Adipose tissue (tissue), 3 donors: ENCODE data around the gene NCDN. TPM values are rescaled to one million over a fixed set of nuclear protein-coding genes. Genes with fewer than 3 reads are reported as not detected.
A peak's percentile ranks its signal among the peaks of the same experiment; 100 is the strongest.

ENCODE experiments used
- H3K27ac ChIP-seq: one replicate; pipeline ENCODE4 v1.5.1; 2013; ENCODE audit warnings: low read depth, low read length
- WGBS, 3 donors: extraction: QIAGEN DNeasy Blood & Tissue Kit; methylation state at CpG; one replicate each; pipeline ENCODE4 v1.1.7; 2013; 5-methylcytosine and 5-hydroxymethylcytosine counted together
- polyA plus RNA-seq, 3 donors: library from polyadenylated mRNA; stranded (reverse); fragments of 200-250 nt; gene quantifications; one replicate each; pipeline ENCODE4 v1.2.3, GENCODE V29; 2013
- donor health status: healthy with polysubstance abuse.
- donor health status: Bipolar disorder and iron deficiency.
- donor health status: healthy.

The NCDN gene, protein sequence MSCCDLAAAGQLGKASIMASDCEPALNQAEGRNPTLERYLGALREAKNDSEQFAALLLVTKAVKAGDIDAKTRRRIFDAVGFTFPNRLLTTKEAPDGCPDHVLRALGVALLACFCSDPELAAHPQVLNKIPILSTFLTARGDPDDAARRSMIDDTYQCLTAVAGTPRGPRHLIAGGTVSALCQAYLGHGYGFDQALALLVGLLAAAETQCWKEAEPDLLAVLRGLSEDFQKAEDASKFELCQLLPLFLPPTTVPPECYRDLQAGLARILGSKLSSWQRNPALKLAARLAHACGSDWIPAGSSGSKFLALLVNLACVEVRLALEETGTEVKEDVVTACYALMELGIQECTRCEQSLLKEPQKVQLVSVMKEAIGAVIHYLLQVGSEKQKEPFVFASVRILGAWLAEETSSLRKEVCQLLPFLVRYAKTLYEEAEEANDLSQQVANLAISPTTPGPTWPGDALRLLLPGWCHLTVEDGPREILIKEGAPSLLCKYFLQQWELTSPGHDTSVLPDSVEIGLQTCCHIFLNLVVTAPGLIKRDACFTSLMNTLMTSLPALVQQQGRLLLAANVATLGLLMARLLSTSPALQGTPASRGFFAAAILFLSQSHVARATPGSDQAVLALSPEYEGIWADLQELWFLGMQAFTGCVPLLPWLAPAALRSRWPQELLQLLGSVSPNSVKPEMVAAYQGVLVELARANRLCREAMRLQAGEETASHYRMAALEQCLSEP
- polyA plus RNA-seq: 10 to 100 TPM in 2 of 3 donors, 1 to 10 TPM in 1; 5.3 to 11.6 (median 11.2) TPM

DNA sequence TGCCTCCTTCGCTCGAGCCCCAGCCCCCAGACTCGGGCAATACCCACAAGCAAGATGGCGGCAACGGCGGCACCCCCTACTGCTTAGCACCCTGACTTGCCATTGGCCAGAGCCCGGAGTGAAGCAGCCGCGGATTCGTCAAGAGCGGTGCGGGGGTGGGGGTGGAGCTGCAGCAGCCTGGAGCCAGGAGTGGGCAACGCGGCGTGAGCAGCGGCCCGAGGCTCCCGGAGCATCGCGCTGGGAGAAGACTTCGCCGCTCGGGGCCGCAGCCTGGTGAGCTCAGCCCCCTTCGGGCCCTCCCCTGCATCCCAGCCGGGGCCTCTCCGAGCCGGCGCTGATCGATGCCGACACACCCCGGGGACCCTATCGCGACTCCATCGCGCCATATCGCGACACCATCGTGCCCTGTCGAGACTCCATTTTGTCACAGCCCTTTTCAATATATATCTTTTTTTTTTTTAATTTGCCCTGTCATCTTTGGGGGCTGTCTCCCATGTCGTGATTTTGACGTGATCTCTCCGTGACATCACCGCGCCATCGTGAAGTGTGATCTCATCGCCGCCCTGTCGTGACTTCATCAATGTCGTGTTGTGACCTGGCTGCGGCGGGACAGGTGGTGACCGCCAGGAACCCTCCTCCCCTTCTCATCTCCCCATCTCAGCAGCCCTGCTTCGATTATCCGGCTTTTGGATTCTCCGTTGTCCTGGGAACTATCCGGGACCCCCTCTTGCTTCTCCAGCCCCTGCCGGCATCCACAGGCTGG, at the start of gene NCDN:
Gene NCDN, plus strand, starts transcription at position 189 of the 763 bp plus-strand sequence. Its CDS starts 392 bp downstream, at position 581.
- peak within 1 kb of the TSS; percentile 53 for H3K27ac ChIP-seq
- 0 to 1% (median 1%) methylated on average over 58 of the region's 58 CpGs for WGBS, 3 donors

DNA sequence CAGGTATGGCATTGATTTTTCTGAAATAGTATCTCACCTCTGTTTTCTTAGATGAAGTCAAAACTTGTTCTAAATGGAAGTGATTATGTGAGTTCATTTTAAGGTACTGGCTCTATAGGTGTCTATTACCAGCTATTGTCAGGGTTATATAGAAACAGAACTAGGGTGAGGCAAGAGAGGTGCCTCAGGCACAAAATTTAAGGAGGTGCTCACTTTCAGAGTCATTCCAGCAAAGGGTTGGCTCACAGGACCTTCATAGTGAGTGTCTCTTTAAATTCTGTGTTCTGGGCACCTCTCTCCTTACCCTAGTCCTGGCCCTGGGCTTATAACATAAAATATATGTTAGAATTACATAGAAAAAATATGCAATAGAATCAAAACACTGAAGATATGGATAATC, 49.7 kb upstream of the NCDN start:
- peak overlapping the region; percentile 26 for H3K27ac ChIP-seq

DNA sequence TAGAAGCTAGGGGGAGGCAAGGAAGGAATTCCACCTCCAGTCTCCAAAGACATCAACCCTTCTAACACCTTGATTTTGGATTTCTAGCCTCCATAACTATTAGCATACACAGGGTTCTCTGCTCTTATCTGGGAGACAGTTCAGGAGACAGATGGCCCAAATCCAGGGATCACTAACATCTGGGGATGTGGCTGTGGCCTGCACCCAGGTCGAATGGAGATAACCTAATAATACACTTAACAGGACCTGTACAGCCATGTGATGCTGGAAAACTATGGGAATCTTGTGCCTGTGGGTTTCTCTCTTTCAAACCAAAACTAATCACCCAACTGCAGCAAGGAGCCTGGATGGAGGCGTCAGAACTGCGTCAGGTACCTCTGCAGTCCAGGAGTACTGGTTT, 48.0 kb upstream of the NCDN start:
- no peak overlapping the region for H3K27ac ChIP-seq
- 86 to 92% (median 86%) methylated on average over 3 of the region's 3 CpGs for WGBS, 3 donors

DNA sequence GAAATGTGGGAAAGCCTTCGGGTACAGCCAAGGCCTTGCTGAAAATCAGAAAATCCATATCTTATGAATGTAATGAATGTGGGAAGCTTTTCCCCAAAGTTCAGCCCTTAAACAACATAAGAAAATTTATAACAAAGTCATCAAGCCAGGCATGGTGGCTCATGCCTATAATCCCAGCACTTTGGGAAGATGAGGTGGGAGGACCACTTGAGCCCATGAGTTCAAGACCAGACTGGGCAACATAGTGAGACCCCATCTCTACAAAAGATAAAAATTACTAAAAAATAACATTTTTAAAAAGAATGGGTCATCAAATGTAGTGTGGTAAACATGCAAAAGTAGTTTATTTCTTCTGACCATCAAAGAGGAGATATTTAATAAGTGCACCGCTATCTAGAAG, 46.3 kb upstream of the NCDN start:
- WGBS, 3 donors: 97% methylated on average over 2 of the region's 2 CpGs
- H3K27ac ChIP-seq: no peak overlapping the region

DNA sequence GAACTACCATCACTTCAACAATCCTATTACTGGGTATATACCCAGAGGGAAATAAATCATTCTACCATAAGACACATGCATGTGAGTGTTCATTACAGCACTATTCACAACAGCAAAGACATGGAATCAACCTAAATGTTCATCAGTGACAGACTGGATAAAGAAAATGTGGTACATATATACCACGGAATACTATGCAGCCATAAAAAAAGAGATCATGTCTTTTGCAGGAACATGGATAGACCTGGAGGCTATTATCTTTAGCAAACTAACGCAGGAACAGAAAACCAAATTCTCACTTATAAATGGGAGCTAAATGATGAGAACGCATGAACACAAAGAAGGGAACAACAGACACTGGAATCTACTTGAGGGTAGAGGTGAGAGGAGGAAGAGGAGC, 39.4 kb upstream of the NCDN start:
- WGBS, 3 donors: 96 to 99% (median 98%) methylated on average over 3 of the region's 3 CpGs
- no peak overlapping the region for H3K27ac ChIP-seq

DNA sequence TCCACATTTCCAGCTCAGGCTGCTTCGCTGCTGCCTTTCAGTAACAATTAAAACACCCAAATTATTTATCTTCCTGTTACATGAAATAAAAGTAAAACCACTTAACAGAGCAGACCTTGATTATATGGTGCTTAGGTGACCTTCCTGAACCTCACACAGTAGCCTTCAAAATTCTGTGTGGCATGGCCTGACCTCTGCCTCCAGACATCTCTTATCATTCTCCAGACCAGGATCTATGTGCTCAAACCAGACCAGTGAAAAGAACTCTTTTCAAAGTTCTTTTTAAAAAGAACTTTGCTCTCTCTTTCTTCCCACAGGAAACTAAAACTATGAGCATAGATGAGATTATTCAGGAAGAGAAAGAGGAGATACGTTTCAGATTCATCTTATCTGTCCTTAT, 38.2 kb upstream of the NCDN start:
- WGBS, 3 donors: 72 to 79% (median 72%) methylated on average over 2 of the region's 2 CpGs
- no peak overlapping the region for H3K27ac ChIP-seq

DNA sequence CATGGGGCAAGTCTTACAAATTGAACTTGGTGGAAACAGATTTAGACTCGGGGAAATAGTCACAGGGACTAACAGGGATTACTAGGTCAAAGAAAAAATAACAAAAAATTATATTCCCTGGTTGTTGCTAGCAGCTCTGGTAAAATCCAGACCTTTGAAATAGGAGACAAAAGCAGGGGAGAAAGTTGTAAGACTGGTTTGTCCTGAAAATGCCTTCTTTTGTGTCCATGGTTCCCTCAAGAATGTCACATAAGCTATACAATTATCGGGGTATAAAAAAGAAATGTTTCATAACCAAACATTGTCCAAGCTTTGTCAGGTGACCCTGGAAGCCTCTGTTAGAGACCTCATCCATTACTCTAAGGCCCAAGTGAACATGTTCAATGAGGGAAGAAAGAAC, 33.5 kb upstream of the NCDN start:
- H3K27ac ChIP-seq: no peak overlapping the region
- WGBS, 3 donors: 38 to 91% (median 87%) methylated on average over 2 of the region's 2 CpGs

DNA sequence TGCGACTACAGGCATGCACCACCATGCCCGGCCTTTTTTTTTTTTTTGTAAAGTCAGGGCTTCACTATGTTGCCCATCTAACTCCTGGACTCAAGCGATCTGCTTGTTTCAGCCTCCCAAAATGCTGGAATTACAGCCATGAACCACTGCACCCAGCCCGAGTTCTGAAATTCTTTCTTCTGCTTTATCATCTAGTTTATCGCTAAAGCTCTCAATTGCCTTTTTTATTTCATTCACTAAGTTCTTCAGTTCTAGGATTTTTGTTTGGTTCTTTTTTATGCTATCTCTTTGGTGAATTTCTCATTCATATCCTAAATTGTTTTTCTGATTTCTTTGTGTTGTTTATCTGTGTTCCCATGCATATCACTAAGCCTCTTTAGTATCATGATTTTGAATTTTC, 27.4 kb upstream of the NCDN start:
- 77 to 80% (median 79%) methylated on average over 5 of the region's 5 CpGs for WGBS, 3 donors
- no peak overlapping the region for H3K27ac ChIP-seq

DNA sequence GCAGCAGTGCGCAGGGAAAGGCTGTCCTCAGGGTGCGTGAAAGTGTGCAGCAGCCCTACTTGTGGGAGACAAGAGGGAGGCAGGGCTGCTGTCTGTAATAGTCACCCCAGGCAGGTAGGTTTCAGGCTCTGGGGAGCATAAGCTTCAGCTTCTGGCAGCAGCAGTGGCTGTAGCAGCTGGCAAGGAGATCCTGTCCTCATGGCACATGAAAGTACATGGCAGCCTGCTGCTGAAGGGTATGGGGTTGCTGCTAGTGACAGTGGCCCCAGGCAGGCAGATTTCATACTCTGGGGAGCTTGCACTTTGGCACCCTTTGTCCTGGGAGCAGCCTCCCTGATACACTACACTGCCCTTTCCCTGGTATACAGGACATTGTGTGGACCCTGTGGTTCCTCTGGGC, 26.7 kb upstream of the NCDN start:
- no peak overlapping the region for H3K27ac ChIP-seq
- WGBS, 3 donors: 97 to 100% (median 99%) methylated on average over 2 of the region's 2 CpGs

DNA sequence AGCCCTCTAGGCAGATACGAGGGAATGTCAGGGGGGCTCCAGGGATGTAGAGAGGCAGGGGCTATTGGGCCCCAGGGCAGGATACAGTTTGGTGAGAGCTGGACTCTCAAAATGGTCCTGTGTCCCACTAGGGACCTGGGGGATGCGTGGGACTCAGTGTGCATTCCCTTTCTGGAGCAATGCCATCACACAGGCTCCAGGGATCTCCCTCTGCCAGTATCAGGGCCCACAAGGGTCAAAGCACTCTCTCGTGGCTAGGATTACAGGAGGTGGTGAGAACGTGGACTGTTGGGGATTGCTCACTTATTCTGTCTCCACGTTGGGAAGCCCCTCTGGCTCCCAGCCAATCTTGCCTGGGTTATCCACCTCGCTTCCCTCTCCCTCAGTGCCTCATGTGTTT, 26.2 kb upstream of the NCDN start:
- 83 to 88% (median 84%) methylated on average over 6 of the region's 6 CpGs for WGBS, 3 donors
- H3K27ac ChIP-seq: no peak overlapping the region

DNA sequence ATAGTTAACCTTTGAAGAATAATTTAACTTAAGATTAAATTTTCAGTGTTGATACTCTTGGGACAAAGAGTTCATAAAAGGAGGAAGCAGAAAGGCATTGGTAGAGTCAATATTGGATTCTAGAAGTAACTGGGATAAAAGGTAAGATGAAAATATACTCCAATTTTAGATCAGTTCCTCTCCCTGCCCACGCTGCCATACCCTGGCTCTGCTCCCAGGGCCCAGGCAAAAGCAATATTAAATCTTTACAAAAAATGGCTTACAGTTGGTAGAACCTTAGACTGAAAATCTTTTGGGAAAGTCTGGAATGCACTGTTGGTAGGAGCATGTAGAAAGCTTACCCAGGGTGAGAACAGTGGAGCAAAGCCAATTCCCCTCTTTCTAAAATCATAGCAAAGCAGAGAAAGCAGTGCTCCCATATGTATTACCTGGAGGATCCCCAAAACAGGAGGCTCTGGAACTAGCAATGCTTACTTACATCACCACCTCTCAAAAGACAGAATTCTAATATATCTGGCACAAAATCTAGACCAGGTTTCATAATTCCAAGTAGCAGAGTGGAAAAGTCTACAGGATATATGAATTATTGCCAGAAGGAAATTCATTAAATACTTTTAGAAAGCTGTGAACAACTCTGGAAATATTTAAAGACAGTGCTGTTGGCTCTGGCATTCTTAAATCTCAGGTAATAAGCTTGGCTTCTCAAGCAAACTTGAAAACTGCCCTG, 24.9 kb upstream of the NCDN start:
- H3K27ac ChIP-seq: no peak overlapping the region
- 72 to 78% (median 75%) methylated on average over 1 of the region's 1 CpG for WGBS, 3 donors

DNA sequence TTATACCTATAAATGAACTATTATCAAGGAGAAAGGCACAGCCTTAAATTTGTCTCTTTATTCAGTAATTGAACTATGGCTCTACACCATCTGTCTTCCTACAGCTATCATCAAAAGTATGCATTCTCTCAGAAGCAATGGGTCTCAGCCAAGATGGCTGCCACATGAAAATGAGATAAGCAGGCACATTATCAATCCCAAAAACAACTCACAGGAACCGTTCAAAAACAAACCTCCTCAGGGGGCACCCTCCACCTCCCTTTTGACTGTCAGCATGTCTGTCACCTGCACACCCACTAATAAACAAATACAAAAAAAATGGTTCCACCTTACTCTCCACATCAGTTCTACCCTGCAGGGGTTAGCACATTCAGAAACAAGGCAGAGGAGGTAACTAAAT, 24.0 kb upstream of the NCDN start:
- WGBS, 3 donors: 18 to 42% (median 34%) methylated on average over 1 of the region's 1 CpG

DNA sequence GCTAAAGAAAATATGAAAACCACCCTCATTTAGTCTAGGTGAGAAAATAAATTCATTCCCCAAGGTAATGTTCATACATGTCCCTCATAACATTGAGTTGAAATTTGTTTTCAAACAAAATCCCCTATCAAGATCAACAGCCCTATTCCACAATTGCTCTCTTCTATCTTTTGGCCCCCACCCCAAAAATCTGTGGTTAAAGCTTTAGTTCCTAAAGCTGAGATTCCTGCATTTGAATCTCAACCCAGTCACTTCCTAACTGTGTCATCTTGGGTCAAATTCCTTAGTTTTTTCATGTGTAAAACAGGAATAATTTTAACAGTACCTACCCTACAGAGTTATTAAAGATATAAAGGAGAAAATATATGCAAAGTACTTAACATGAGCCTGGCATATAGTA, 22.4 kb upstream of the NCDN start:
- no peak overlapping the region for H3K27ac ChIP-seq

More for the DNA sequence above, 24.0 kb upstream of the NCDN start:
- H3K27ac ChIP-seq: no peak overlapping the region

DNA sequence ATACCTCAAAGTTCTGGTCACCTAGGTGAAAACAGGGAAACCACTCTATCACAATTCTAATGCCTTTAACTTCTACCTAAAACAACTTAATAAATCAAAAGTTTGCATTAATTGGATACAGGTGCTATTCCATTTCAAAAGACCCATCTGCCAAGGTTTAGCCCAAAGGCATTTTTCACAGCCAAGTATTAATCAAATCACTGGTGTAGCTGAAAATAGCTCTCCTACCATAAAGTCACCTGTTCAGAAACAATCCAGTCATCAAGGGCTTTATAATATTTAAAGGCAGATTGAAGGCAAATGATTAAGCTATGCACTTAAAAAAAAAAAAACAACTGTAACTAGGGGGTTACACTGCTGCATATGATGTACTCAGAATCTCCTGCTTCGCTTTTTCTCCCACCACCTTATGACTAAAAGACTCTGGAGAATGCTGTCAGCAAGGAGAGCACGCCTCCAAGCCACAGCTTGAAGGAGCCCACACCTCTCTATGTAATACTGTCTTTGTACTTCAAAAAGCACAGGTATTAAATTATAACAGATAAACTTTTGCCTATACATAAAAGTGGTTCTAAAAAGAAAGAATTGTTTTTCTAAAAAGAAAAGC, 20.9 kb upstream of the NCDN start:
- 86 to 96% (median 94%) methylated on average over 2 of the region's 2 CpGs for WGBS, 3 donors
- H3K27ac ChIP-seq: no peak overlapping the region

DNA sequence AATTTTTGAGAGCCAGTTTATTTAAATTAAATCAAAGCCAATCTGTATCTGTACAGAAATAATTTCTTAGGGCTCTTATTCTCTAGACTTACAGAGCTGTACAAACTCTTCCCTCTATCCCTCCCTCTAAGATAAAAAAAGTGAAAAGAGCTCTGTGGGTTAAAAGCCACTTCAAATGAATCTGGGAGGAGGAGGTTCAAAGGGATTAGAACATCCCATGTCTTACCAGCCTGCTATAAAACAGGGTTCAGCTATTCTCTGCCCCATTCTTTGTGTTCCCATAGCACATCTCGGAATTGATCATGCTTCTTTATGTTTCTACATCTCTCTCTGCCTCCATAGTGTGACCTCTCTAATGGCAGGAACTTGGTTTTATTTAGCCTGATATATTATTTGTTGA, 19.8 kb upstream of the NCDN start:
- WGBS, 3 donors: 84 to 95% (median 88%) methylated on average over 1 of the region's 1 CpG
- no peak overlapping the region for H3K27ac ChIP-seq

DNA sequence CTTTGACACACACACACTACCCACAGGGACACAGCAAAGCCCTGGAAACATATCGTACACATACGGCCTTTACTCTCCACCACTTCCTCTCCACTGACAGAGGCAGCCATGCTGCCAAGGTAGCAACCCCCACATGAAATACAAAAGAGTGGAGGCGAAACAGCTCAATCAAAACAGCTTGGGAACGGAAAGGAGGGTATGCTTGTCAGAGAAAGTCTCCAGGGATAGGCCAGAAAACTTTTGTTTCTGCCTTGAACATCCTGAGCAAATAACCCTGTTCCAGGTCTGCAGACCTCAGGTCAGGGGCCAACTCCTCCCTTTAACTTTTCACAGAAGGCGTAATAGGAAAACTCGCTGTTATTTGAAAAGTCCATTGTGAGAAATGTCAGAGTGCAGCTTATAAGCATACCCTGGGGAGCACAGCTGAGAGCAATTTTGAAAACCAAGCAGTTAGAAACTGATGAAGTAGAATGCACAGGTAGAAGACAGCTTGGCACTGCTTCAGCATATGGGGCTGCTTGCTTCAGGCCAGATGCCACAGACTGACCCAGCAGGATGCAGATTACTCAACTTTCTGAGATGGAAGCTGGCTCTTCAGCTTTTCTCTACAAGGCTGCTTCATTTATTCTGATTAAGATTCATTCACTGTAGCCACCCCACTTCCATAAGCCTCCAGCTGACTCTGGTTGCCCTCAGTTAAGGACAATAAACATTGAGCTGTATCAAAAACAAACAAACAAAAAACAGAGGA, 18.4 kb upstream of the NCDN start:
- H3K27ac ChIP-seq: no peak overlapping the region
- WGBS, 3 donors: 41 to 60% (median 42%) methylated on average over 6 of the region's 6 CpGs

DNA sequence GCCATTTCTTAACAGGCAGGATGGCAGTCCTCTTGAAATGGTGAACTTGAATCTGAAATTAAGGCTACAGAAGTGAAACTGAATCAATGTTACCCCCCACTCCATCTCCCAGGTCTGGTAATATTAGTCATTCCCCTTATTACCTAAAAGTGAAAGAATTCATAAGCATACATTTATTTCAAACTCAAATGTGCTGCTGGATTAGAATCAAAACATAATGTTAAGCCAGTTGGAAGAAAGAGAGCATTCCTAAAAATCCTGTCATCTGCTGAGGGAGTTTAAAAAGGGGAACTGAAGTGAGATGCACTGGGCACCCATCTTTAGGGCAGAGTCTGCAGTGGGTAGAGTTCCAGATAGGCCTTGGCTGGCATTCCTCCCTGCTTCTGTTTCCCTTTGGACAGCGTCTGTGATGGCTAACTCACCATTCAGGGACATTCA, 17.8 kb upstream of the NCDN start:
- 16 to 31% (median 23%) methylated on average over 1 of the region's 1 CpG for WGBS, 3 donors
- H3K27ac ChIP-seq: no peak overlapping the region

DNA sequence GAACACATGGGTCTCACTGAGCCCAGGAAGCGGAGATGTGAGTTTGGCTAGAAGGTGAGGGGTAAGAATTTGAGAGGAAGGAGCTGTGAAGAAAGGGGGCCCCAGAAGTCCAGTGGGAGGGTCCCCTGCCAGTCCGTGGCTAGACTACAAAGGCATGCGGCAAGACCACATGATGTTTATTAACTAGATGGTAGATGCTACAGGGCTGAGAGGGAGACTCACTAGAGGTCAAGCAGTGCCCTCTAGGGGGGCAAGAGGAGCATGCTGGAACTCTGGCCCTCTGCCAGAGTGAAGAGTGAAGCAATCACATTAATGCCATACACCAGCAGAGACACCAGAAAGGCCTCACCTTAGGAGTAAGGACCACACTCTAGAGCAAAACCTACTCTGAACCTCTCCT, 12.6 kb upstream of the NCDN start:
- 45 to 56% (median 52%) methylated on average over 3 of the region's 3 CpGs for WGBS, 3 donors
- H3K27ac ChIP-seq: no peak overlapping the region
